Pancreas (tissue), 10 donors: Measurements from ENCODE around the gene RANBP3. TPM values are rescaled to one million over a fixed set of nuclear protein-coding genes. Genes with fewer than 3 reads are reported as not detected.
A peak's percentile ranks its signal among the peaks of the same experiment; 100 is the strongest.

Experiments
- ATAC-seq, 4 donors: fragments of 200-7000 bp; cut with Tn5 transposase; one replicate each; pipeline versions ENCODE4 v1.8.0 to v1.9.1; 2020; ENCODE audit warnings: mild to moderate bottlenecking in 4 of 4, moderate library complexity in 4 of 4
- DNase-seq, 6 donors: peaks; one replicate each; pipeline ENCODE4 v3.0.0-alpha.2; 2020
- FAIRE-seq: peaks from 2 replicates; lab custom pipeline; 2012; peaks lifted over from hg19 to GRCh38; lab: Jason Lieb, UNC
- H3K27ac ChIP-seq, 4 donors: fragments of 200-600 bp; sonication (generic); 1 replicate in 3 of 4; 2 replicates in 1 of 4; pipeline versions ENCODE4 v1.5.0 to v1.8.0; 2020
- H3K27me3 ChIP-seq, 4 donors: fragments of 200-600 bp; one replicate each; pipeline ENCODE4 v1.8.0; 2021
- H3K36me3 ChIP-seq, 3 donors: fragments of 200-600 bp; sonication (generic) in 1 of 3; one replicate each; pipeline versions ENCODE4 v1.5.0 to v1.8.0; 2020 to 2021
- H3K4me1 ChIP-seq, 3 donors: fragments of 200-600 bp; one replicate each; pipeline ENCODE4 v1.8.0; 2021
- H3K4me3 ChIP-seq, 4 donors: fragments of 200-600 bp; sonication (generic) in 2 of 4; one replicate each; pipeline versions ENCODE4 v1.5.0 to v1.8.0; 2020 to 2021
- H3K9me3 ChIP-seq, 4 donors: fragments of 200-600 bp; one replicate each; pipeline ENCODE4 v1.8.0; 2021
- WGBS, 2 donors: extraction: QIAGEN DNeasy Blood & Tissue Kit; methylation state at CpG; one replicate each; pipeline ENCODE4 v1.1.7; 2013; 5-methylcytosine and 5-hydroxymethylcytosine counted together
- intact Hi-C, 3 donors: fragments of 100-400 bp; cut with DNase I; formaldehyde crosslinking; loops; one replicate each; pipeline versions ENCODE4 v1.11.1 to v1.14.2; 2022
- polyA plus RNA-seq, 2 donors: library from polyadenylated mRNA; stranded (reverse); fragments of 200-250 nt; gene quantifications; one replicate each; pipeline ENCODE4 v1.2.3, GENCODE V29; 2013
- total RNA-seq, 6 donors: library from RNA; stranded (reverse); fragmentation: NEBNext Ultra II Directional in 4 of 6; extraction: Animal tissue kit (Norgen Biotek cat#: 25700) in 4 of 6; gene quantifications; one replicate each; pipeline versions ENCODE4 v1.2.1 to v1.2.4, GENCODE V29; 2021 to 2023
- TF ChIP-seq, protein P1 (sequence below), 4 donors: fragments of 200-600 bp; sonication (generic) in 3 of 4; IDR thresholded peaks; one replicate each; pipeline versions ENCODE4 v1.5.0 to v1.8.0; 2021; ENCODE audit warnings: antibody characterized with exemption in 4 of 4
- donor health status: healthy with polysubstance abuse.
- donor health status: DM: no; HTN: no; CAD: no; lungs with moderate emphysema.
- donor health status: DM: no; HTN: no; CAD: no.
- donor health status: control.
- donor health status: control.
- donor health status: Bipolar disorder and iron deficiency.
- donor health status: DM: yes; HTN: yes; CAD: no.
- donor health status: DM: no; HTN: no; CAD: no.
- donor health status: DM: no; HTN: no; CAD: no.
- donor health status: DM: yes; HTN: yes; CAD: no.

RANBP3 gene
- total and polyA plus RNA-seq, 8 donors, result 27.6 to 42.2 (median 34.7) TPM

DNA sequence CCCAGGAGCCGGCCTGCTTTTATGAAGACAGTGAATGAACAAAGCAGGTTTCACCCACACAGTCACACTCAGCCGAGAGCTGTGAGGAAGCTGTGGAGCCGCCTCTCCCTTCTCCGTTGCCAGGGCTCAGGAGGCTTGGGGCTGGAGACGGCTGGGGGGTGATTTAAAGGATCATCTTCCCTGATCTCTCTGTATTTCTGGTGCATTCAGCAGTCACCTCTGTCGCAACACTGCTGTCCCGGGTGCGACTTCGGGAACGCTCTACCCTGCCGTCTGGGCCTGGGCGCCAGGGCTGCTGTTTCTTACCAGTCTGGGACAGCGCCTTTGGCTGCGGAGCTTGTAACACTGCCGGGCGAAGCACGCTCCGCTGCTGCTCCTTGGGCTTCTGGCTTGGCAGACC, 45.8 kb downstream of the RANBP3 start:
- no peak for ATAC-seq
- 96 to 98% methylated on average over 18 of the region's 18 CpGs for WGBS, 2 donors
- DNase-seq, result peak in 1 of 6 donors; percentile 65
- no peak overlapping the region for H3K4me3 ChIP-seq
- H3K36me3 ChIP-seq, result peaks cover 3 to 48% (median 16%) of the 10 kb centered on the region in 3 donors
- H3K27me3 ChIP-seq, result no peaks in the 10 kb centered on the region
- H3K27ac ChIP-seq, result no peak overlapping the region
- H3K4me1 ChIP-seq, result peaks cover 0 to 7% (median 6%) of the 10 kb centered on the region in 3 donors
- FAIRE-seq, result no peak
- intact Hi-C loops, result no loop called here
- H3K9me3 ChIP-seq, result no peaks in the 10 kb centered on the region
- TF ChIP-seq, protein P1, sequence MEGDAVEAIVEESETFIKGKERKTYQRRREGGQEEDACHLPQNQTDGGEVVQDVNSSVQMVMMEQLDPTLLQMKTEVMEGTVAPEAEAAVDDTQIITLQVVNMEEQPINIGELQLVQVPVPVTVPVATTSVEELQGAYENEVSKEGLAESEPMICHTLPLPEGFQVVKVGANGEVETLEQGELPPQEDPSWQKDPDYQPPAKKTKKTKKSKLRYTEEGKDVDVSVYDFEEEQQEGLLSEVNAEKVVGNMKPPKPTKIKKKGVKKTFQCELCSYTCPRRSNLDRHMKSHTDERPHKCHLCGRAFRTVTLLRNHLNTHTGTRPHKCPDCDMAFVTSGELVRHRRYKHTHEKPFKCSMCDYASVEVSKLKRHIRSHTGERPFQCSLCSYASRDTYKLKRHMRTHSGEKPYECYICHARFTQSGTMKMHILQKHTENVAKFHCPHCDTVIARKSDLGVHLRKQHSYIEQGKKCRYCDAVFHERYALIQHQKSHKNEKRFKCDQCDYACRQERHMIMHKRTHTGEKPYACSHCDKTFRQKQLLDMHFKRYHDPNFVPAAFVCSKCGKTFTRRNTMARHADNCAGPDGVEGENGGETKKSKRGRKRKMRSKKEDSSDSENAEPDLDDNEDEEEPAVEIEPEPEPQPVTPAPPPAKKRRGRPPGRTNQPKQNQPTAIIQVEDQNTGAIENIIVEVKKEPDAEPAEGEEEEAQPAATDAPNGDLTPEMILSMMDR (IDR thresholded peaks at IDR 0.05), result no peak

DNA sequence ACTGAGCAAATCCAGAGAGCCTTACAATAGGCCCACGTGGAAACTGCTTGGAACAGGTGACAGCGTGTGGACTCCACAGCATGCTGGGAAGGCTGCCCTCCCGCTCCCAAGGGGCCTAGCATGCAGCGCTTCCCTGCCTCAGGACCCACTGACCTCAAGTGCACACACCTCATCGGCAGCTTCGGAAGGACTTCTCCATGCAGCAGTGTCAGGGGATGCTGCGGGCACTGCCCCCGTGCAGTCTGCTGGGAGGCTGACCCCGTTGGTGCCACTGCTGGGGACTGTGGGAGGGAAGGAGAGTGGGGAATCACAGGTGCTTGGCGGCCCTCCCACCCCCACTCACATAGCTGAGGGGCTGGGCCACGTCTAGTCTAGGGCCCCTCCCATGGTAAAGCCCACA, 46.7 kb downstream of the RANBP3 start:
- Histone ChIP-seq H3K4me3 (no peak overlapping the region), H3K36me3 (peaks cover 3 to 57% (median 22%) of the 10 kb centered on the region in 3 donors), H3K27me3 (no peaks in the 10 kb centered on the region), H3K27ac (no peak overlapping the region), H3K4me1 (peaks cover 0 to 3% (median 2%) of the 10 kb centered on the region in 3 donors), H3K9me3 (no peaks in the 10 kb centered on the region)
- FAIRE-seq (no peak), ATAC-seq (no peak), DNase-seq (peak in 1 of 6 donors; percentile 54)
- TF ChIP-seq, protein P1 (IDR thresholded peaks at IDR 0.05), result no peak
- intact Hi-C loops, result no loop called here
- 90% methylated on average over 11 of the region's 11 CpGs for WGBS, 2 donors

DNA sequence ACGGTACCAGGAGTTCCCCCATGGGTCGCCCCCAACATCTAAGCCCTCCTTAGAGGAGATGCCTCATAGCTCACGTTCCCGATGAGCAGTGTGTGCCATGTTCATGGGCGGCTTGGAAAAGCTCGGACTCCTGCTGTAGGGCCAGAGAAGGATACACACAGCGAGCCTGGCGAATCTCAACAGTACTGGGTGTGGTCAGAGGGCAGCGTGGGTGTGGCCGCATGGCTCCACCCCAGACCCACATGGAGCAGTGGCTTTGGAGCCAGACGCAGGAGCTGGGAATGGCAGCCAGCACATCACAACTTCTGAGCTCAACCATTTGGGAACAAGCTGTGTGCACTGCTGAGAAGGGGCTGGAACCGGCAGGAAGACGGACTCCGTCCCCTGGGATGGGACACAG, 48.3 kb downstream of the RANBP3 start:
- ATAC-seq (no peak), FAIRE-seq (no peak), DNase-seq (peak in 1 of 6 donors; percentile 38)
- H3K4me3 ChIP-seq, result no peak overlapping the region
- H3K9me3 ChIP-seq, result no peaks in the 10 kb centered on the region
- H3K36me3 ChIP-seq, result peaks cover 3 to 72% (median 22%) of the 10 kb centered on the region in 3 donors
- intact Hi-C loops, result no loop called here
- H3K4me1 ChIP-seq, result no peaks in the 10 kb centered on the region
- no peak overlapping the region for H3K27ac ChIP-seq
- TF ChIP-seq, protein P1 (IDR thresholded peaks at IDR 0.05), result no peak
- WGBS, 2 donors, result 92 to 93% methylated on average over 14 of the region's 14 CpGs
- no peaks in the 10 kb centered on the region for H3K27me3 ChIP-seq

DNA sequence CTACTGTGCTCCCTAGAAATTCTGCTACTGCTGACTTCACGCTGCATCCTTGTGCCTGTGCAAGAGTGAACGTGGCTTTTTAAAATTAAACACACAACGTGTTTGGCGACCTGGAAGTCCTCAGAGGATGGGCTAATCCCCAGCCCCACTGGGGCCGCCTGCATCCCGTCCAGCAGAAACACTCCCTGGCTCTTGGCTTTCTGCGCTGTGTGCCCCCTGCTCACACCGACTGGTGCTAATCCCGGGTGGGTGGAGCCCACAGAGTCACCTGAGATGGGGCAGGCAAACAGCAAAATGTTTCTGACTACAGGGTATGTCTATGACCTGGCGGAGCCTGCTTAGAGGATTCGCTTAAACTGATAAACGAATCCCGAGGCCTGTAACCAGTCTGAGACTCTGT, 48.8 kb downstream of the RANBP3 start:
- DNase-seq, result peak in 1 of 6 donors; percentile 36
- H3K4me1 ChIP-seq, result no peaks in the 10 kb centered on the region

DNA sequence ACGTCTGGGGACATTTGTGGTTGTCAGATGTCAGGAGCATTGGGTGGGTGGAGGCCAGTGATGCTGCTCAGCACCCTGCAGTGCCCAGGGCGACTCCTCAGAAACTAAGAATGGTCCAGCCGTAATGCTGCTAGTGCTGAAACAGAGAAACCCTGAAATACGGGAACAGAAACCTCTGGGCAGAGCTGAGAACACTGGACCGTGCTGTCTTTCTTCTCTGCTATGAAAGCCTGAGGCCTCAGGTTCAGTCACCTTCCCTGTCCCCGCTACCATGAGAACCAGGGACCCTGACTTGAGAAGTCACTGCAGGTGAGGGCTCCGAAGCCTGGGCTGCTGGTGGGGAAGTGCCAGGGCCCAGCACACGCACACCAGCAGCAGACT, 50.5 kb downstream of the RANBP3 start:
- H3K4me1 ChIP-seq, result no peaks in the 10 kb centered on the region
- no peaks in the 10 kb centered on the region for H3K27me3 ChIP-seq
- H3K4me3 ChIP-seq, result no peak overlapping the region
- TF ChIP-seq, protein P1 (IDR thresholded peaks at IDR 0.05), result no peak
- intact Hi-C loops, result no loop called here
- FAIRE-seq (no peak), ATAC-seq (no peak), DNase-seq (no peak)
- WGBS, 2 donors, result 90 to 95% methylated on average over 8 of the region's 8 CpGs
- no peak overlapping the region for H3K27ac ChIP-seq
- no peaks in the 10 kb centered on the region for H3K9me3 ChIP-seq
- H3K36me3 ChIP-seq, result peaks cover 3 to 84% (median 22%) of the 10 kb centered on the region in 3 donors

More for the DNA sequence above, 48.8 kb downstream of the RANBP3 start:
- Histone ChIP-seq H3K27me3 (no peaks in the 10 kb centered on the region), H3K36me3 (peaks cover 3 to 76% (median 22%) of the 10 kb centered on the region in 3 donors), H3K27ac (no peak overlapping the region), H3K4me3 (no peak overlapping the region), H3K9me3 (no peaks in the 10 kb centered on the region)
- no peak for FAIRE-seq
- intact Hi-C loops, result no loop called here
- ATAC-seq, result no peak
- 85 to 91% methylated on average over 13 of the region's 13 CpGs for WGBS, 2 donors
- TF ChIP-seq, protein P1 (IDR thresholded peaks at IDR 0.05), result no peak
